Fibroblast of lung (primary cell): ENCODE results near the gene FAM13B.

Source experiments
- CTCF ChIP-seq, 2 donors: IDR thresholded peaks in 1 of 2; conservative IDR thresholded peaks in 1 of 2; 1 replicate in 1 of 2; 2 replicates in 1 of 2; pipeline ENCODE4 v1.5.1; 2011 to 2012; ENCODE audit warnings: low read length in 2 of 2, control low read depth in 1 of 2, inconsistent platforms in 1 of 2, low read depth in 1 of 2, mild to moderate bottlenecking in 1 of 2
- EZH2 ChIP-seq: IDR thresholded peaks from 2 replicates; pipeline ENCODE4 v1.5.1; 2012; ENCODE audit warnings: low read length, control low read depth, mild to moderate bottlenecking; ENCODE audit errors: missing control alignments

GRCh38 chr5:138015916-138016315 is 17.0 kb downstream of the FAM13B start:
- TF ChIP-seq CTCF (conservative IDR thresholded peaks at IDR 0.05 in 1 of 2, IDR thresholded peaks at IDR 0.05 in 1 of 2; ENCODE audit: low read depth in 1 of 2, low read length in 2 of 2) (no peak), EZH2 (no peak)
